ENCODE measurements around the gene BCAR1. TPM values are rescaled to one million over a fixed set of nuclear protein-coding genes. Genes with fewer than 3 reads are reported as not detected.

The BCAR1 gene
- total and polyA plus RNA-seq, 2 of the 13 experiments (the other 11 are each of a cell fraction or from before 2014, with no cell fraction given): 48.1 to 51.7 TPM

GRCh38 chr16:75271441-75272096, 20.1 kb upstream of the BCAR1 start:
- no peak for DNase-seq (ENCODE audit: low spot score)
- ATAC-seq: no peak; the same call in 2 of the 3 replicates
- Histone ChIP-seq H3K9me3 (ENCODE audit: low read length) (no peaks in the 10 kb centered on the region), H3K4me1 (ENCODE audit: insufficient read depth, low read length) (peaks cover 66% of the 10 kb centered on the region), H3K27ac (ENCODE audit: extremely low read length, insufficient read depth, low read length) (no peak overlapping the region), H2AFZ (ENCODE audit: low read length) (peak overlapping the region; percentile 4), H4K20me1 (ENCODE audit: insufficient read depth, low read length) (no peaks in the 10 kb centered on the region), H3K4me2 (ENCODE audit: low read depth, low read length) (peak overlapping the region; percentile 88), H3K79me2 (ENCODE audit: insufficient read depth, low read length) (no peaks in the 10 kb centered on the region), H3K27me3 (ENCODE audit: control insufficient read depth in 1 of 2, insufficient read depth in 2 of 2, low read length in 2 of 2) (no peaks in the 10 kb centered on the region), H3K36me3 (replicated peaks in 1 of 2; ENCODE audit: control insufficient read depth in 1 of 2, insufficient read depth in 2 of 2, low read length in 2 of 2) (no peaks in the 10 kb centered on the region), H3K9ac (ENCODE audit: insufficient read depth, low read depth, low read length) (peak overlapping the region; percentile 37), H3K4me3 (replicated peaks in 1 of 3; ENCODE audit: insufficient read depth in 1 of 3, low read depth in 2 of 3, low read length in 3 of 3) (peak overlapping the region; percentile 41 to 59 (median 56))
- intact Hi-C loops (cut with micrococcal nuclease; ENCODE audit: unreplicated experiment): no loop called here
- BruUV-seq (replicated peaks): no TSS peak
- 4% methylated on average over 6 of the region's 6 CpGs for WGBS (ENCODE audit: low lambda C conversion rate)
- ChIA-PET CTCF (ENCODE audit: low intra/inter-chr PET ratio, low total read pairs) (no interaction called here), POLR2A (interaction anchor here (0.9 to 4.5 kb wide), 6 partner anchors 9 to 39 kb away, joined by 3 to 41 read pairs (median 6); no protein-coding TSS in a partner anchor)
- in situ Hi-C loops (cut with HindIII; ENCODE audit: extremely low pct_ligation_motif_present, low pct_unique_long_range_greater_than_20kb): no loop called here
- FAIRE-seq: peak; percentile 23
- TF ChIP-seq ZBTB1 (CRISPR knock-in tag; IDR thresholded peaks at IDR 0.05; ENCODE audit: borderline replicate concordance) (no peak), MAF1 (CRISPR knock-in tag; IDR thresholded peaks at IDR 0.05; ENCODE audit: borderline replicate concordance) (no peak), HNRNPH1 (optimal IDR thresholded peaks at IDR 0.05; ENCODE audit: low read depth, low read length) (no peak), CC2D1A (CRISPR knock-in tag; IDR thresholded peaks at IDR 0.05) (no peak), ERF (CRISPR knock-in tag; IDR thresholded peaks at IDR 0.05) (no peak), FOXO1 (CRISPR knock-in tag; IDR thresholded peaks at IDR 0.05) (no peak), ATF3 (CRISPR knock-in tag; IDR thresholded peaks at IDR 0.05) (no peak), EEA1 (CRISPR knock-in tag; IDR thresholded peaks at IDR 0.05; ENCODE audit: borderline replicate concordance) (no peak)
- TF ChIP-seq, protein P1, sequence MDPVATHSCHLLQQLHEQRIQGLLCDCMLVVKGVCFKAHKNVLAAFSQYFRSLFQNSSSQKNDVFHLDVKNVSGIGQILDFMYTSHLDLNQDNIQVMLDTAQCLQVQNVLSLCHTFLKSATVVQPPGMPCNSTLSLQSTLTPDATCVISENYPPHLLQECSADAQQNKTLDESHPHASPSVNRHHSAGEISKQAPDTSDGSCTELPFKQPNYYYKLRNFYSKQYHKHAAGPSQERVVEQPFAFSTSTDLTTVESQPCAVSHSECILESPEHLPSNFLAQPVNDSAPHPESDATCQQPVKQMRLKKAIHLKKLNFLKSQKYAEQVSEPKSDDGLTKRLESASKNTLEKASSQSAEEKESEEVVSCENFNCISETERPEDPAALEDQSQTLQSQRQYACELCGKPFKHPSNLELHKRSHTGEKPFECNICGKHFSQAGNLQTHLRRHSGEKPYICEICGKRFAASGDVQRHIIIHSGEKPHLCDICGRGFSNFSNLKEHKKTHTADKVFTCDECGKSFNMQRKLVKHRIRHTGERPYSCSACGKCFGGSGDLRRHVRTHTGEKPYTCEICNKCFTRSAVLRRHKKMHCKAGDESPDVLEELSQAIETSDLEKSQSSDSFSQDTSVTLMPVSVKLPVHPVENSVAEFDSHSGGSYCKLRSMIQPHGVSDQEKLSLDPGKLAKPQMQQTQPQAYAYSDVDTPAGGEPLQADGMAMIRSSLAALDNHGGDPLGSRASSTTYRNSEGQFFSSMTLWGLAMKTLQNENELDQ (CRISPR knock-in tag; IDR thresholded peaks at IDR 0.05; ENCODE audit: borderline replicate concordance): no peak
- TF ChIP-seq, protein P2, sequence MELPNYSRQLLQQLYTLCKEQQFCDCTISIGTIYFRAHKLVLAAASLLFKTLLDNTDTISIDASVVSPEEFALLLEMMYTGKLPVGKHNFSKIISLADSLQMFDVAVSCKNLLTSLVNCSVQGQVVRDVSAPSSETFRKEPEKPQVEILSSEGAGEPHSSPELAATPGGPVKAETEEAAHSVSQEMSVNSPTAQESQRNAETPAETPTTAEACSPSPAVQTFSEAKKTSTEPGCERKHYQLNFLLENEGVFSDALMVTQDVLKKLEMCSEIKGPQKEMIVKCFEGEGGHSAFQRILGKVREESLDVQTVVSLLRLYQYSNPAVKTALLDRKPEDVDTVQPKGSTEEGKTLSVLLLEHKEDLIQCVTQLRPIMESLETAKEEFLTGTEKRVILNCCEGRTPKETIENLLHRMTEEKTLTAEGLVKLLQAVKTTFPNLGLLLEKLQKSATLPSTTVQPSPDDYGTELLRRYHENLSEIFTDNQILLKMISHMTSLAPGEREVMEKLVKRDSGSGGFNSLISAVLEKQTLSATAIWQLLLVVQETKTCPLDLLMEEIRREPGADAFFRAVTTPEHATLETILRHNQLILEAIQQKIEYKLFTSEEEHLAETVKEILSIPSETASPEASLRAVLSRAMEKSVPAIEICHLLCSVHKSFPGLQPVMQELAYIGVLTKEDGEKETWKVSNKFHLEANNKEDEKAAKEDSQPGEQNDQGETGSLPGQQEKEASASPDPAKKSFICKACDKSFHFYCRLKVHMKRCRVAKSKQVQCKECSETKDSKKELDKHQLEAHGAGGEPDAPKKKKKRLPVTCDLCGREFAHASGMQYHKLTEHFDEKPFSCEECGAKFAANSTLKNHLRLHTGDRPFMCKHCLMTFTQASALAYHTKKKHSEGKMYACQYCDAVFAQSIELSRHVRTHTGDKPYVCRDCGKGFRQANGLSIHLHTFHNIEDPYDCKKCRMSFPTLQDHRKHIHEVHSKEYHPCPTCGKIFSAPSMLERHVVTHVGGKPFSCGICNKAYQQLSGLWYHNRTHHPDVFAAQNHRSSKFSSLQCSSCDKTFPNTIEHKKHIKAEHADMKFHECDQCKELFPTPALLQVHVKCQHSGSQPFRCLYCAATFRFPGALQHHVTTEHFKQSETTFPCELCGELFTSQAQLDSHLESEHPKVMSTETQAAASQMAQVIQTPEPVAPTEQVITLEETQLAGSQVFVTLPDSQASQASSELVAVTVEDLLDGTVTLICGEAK (IDR thresholded peaks at IDR 0.05): no peak
- TF ChIP-seq, protein P2 (CRISPR knock-in tag; IDR thresholded peaks at IDR 0.05): 0 out of 2 replicates have a peak, but pooled peaks have one; percentile 36
- TF ChIP-seq, protein P3, sequence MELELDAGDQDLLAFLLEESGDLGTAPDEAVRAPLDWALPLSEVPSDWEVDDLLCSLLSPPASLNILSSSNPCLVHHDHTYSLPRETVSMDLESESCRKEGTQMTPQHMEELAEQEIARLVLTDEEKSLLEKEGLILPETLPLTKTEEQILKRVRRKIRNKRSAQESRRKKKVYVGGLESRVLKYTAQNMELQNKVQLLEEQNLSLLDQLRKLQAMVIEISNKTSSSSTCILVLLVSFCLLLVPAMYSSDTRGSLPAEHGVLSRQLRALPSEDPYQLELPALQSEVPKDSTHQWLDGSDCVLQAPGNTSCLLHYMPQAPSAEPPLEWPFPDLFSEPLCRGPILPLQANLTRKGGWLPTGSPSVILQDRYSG (CRISPR knock-in tag; IDR thresholded peaks at IDR 0.05): no peak

Data from HepG2 (cell line).